Activated CD4-positive, alpha-beta T cell treated with anti-CD3 and anti-CD28 coated beads, Interleukin-2, Interleukin-4, amounts not matched to agents 100 ng/mL and 50 ng/mL, durations not matched to agents 16 hours and 8 hours (primary cell): ENCODE results near the gene HOXB5.
A peak's percentile ranks its signal among the peaks of the same experiment; 100 is the strongest.

Experiments used
- DNase-seq: peaks from one replicate; pipeline ENCODE4 v3.0.0-alpha.2; 2020; ENCODE audit warnings: low spot score

The HOXB5 gene

DNA sequence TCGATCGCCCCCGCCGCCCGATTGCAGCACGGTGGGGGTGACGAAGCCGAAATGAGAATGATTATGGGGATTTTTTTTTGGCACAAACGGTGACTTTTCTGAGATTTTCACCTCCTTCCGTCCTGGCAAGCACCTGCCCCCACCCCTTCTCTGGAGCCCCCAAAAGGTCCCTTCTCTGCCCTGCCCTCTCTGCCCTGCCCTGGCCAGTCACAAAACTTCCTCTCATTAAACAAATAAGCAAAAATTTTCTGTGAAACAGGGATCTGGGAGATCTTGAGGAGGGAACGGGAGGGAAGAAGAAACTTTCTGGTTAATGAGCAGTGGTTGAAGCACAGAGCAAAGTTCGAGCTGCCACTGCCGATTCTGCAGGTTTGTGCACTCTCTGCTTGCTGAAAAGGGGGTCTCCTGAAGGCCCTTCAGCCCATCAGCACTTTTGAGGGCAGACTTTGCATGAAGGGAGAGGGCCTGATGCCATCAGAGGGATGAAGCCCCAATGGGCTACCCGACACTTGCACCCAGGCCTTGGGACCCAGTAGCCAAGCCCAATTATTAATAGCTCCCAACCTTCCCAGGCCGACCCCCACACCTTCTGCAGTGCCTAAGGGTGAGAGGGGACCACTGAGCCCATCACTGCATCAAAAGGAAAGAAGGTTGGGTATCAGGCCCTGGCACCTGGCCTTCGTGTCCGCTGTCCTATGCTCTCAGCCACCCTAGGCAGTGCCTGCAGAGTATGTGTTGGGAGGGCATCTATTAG lies 22.6 kb upstream of the HOXB5 start:
- no peak for DNase-seq

DNA sequence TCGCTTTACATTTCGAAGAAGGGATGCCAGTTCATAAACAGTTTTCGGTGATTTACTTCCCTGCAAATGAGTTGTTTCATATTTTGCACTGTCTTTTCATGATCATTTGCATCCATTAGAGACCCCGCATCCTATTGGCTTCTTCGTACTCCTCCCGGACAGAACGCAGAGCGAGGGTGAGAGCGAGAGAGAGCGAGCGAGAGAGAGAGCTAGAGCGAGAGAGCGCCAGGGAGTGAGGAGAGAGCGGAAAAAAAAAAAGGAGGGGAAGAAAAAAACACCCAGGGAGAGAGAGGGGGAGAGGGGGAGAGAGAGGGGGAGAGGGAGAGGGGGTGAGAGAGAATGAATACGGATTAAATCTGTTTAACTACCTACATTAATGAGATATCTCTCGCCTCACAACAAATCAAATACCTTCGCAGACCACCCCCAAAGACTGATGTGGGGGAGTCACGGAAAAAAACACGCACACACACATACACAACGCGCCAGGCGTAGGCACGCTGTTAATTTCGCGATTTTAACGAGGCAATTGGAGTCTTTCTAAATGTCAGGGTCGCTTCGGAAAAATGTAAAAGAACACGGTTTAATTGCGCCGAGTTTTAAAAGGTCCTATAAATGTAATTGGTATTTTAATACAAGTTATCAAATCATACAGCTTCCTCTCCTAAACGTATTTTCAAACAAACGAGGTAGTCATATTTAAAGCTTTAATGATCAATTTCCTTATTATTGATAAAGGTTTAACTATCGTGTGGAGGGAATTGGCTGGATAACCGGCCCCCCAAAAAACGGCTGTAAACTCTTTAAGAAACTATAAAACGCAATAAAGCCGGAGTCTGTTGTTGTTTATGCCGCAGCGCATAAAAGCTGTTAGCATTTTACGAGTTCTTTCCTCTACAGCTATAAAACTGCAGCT lies 21.7 kb upstream of the HOXB5 start, which contains the start of gene HOXB8:
HOXB8 (minus strand) TSS at position 246 of the 916 bp plus-strand sequence. CDS start 588 bp downstream, outside the sequence.
- no peak for DNase-seq

DNA sequence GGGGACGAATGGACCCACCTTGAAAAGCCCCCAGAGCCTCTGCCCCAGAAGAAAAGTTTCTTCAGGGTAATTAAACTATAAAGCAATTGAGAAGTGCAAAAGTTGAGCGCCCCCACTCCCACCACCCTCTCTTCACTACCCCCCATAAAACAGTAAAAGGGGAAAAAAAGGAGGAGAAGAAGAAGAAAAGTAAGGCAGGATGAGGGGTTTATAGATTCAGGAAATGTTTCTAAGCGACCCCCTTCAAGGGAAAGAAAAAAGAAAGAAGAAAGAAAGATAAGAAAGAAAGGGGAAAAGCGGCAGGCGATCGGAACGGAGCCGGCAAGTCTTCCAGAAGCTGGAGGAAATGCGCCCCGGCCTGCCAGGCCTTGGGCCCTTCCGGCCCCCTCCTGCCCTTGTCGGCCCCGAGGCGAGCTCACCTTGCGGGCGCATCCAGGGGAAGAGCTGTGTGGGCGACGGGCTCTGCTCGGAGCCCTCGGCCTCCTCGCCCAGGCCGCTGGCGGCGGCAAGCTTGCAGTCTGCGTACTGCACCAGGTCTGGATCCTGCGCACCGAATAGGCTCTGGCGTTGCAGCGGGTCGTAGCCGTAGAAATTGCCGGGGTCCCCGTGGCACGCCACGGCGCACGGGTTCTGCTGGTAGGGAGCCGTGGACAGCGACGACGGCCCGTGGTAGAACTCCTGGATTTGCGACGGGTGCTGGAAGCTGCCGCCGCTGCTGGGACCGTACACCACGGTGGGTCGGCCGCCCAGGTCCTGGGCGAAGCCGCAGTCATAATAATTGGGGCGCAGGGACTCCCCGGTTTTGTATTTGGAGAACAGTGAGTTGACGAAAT lies 20.5 kb upstream of the HOXB5 start:
- DNase-seq, result no peak

DNA sequence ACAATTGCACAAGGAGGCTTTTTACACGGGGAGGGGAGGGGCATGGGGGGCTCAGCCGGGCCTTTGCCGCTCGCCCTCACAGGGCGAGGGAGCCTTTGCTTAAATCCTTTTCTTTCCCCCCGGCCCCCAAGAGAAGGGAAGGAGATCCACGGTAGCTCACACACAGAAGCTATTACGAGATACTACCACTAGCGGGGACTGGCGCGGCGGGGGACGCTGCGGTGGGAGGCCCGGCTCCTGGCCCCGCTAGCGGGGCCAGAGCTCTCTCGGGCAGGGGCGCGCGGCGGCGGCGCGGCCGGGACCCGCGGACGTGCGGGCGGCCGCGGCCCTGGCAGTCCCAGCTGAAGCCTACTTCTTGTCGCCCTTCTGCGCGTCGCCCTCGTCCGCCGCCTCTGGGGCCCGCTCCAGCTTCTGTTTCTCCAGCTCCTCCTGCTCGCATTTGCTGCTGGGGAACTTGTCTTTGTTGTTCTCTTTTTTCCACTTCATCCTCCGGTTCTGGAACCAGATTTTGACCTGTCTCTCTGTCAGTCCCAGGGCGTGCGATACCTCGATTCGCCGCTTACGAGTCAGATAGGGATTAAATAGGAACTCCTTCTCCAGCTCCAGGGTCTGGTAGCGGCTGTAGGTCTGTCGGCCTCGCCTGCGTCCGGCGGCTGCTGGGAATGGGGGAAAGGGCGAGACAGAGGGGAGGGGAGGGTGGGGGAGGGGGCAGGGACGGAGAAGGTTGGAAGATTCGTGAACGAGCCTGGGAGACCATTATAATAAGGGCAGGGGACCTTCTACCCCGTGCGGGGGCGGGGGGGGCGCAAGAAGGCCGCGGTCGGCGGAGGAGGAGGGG lies 19.5 kb upstream of the HOXB5 start:
- peak; percentile 33 for DNase-seq

DNA sequence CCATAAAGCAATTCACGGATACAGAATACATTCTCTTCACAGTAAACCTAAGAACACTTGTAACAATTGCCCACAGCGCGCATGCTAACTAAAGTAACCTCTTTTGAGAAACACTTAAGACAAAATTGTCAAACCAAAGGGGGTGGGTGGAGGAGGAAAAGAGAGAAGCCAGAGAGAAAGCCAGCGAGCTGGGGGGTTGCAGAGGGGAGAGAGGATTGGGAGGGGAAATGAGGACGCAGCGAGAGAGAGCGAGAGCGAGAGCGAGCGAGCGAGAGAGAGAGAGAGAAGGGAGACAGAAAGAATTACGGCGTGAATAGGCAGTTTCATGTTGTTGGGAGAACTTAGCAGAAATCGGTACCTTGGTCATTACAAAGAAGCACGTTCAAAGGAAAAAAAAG lies 18.9 kb upstream of the HOXB5 start:
- no peak for DNase-seq

DNA sequence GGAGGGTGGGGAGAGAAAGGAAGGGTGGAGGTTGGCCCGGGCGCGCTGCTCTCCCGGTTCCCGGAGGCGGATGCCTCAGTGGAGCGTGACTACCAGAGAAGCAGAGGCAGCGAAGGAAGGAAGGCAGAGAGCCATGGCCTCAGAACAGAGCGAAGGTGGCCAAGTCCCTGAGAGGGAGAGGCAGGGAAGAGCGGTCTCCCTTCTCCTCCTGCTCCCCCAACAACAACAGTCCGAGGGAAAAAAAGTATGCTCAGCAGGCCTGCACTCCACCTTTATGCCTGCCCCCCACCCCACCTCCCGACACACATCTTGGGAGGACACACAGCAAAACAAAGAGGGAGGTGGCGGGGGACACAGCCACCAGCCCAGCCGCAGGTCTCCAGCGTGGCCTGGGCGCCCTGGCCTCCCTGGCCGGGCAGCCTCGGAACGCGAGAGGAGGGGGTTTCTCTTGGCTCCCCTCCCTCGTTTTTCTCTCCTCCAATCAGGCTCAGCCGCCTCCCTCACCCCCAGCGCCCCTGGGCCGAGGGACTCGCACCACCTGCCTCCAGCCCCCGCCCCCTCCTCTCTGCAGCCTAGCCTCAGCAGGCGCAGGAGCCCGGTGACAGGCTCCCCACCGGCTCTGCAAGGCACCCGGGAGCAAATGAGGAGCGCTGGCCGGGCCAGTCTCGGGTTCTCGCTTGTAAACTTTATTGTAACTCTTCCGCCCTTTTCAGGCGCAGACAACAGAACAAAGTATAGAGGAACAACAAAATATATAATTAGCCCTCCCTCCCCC lies 18.3 kb upstream of the HOXB5 start:
- no peak for DNase-seq

DNA sequence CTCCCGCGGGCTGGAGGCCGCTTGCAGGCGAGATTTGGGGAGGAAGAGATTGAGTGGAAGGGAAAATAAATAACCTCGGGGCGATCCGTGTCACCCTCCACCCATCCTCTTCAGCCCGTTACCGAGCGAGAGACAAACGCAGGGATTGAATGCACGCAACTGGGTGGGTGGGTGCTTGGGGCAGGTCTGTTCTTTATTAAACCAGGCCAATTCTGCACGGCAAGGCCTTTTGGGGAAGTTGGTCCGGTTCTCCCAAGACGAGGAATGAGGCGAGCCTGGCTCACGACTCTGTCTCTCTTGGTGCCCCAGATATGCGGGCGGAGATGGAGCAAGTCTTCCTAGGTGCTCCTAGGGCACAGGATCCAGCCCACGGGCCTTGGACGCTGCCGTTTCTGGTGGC lies 17.6 kb upstream of the HOXB5 start:
- no peak for DNase-seq

DNA sequence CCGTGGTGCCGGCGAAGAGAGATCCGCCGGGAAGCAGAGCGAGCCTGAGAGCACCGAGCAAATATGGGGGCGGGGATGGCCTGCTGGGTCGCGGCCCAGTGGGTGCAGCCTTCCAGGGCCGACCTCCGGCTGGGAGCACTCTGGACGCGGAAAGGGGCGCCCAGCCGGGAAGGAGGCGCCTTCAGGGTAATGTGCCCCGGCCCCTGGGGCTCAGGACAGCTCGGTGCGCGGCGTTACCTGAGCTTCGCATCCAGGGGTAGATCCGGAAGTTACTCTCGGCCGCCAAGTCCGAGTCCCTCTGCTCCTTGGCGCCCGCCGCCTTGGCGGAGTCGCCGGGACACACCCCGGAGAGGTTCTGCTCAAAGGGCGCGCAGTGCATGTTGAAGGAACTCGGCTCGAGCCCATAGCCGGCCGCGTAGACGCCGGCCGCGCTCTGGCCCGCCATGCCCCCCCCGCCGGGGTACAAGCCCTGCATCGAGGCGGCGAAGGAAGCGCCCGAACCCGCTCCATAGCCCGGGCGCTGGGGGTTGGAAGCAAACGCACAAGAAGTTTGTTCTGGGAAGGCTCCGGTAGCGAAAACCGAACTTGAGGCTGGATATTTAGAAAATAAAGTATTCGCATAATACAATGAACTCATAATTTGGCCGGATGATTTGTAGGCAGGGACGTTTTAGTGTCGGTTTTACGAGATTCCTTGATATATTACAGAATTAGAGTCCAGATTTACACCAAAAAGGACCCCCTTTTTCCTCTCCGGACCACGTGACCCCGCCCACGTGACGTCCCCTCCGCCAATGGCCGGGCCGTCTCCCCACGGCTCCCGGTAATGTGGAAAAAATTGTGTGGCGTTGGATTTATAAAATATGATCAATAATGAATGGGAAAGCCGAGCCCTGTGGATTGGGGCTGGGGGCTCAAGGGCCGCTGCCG lies 17.0 kb upstream of the HOXB5 start, which contains the start of gene HOXB7:
HOXB7 (minus strand) TSS at position 736 of the 930 bp plus-strand sequence; CDS start at position 637, 99 bp downstream.
- peak; percentile 67 for DNase-seq

DNA sequence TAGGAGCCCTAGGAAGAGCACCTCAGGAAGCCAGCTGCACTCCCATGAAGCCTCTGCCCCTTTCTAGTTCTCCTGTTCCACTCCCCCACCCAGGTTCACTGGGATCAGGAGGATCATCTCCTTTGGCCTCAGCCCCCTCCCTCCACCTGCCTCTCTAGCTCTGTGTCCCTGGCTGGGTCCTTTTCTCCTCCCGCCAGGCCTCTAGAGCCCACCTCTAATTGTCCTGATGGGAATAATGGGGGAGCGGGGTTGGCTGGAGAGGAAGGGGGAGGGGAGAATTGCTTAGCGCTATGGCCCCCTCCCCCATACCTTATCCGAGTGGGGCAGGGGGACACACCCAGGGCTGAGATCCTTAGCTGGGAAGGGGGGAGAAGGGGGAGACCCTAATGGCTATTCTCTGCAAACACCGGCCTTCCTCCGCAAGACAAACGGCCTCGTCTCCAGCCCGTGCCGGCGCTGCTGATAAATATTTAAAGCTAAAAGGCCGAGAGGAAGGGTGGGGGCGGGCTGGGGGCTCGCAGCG lies 16.2 kb upstream of the HOXB5 start:
- no peak for DNase-seq

DNA sequence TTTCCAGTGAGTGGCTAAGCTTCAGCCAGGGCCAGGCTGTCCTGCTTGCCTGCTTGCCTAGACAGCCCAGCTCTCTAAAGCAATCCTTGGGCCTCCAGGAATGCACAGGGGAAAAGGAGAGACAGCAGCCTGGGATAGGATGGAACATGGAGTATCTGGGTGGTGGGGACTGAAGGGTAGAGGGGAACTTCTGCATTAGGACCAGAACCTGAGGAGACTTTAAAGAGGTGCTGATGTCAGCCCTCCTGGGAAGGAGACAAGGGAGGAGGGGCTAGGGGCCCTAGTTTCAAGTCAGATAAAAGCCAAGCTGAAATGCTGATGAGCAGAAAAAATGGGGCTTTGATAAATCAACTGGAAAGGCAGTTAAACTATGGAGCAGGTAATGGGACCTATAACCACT lies 15.5 kb upstream of the HOXB5 start:
- DNase-seq, result no peak

DNA sequence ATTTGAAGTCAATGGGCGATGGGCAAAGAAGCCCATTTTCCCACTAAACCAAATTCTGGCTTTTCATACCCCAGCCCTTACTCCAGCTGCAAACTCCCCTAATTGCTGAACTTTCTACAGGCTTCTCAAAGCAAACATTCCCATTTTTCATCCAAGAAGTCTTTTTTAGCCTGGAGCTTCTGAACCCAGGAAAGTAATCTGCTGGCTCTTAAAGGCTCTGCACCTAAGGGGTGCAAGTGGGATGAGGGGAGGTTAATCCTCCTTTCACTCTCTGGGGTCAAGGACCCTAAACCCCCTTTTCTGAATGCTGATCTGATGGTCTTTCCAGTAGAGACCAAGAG lies 14.9 kb upstream of the HOXB5 start:
- DNase-seq, result no peak

DNA sequence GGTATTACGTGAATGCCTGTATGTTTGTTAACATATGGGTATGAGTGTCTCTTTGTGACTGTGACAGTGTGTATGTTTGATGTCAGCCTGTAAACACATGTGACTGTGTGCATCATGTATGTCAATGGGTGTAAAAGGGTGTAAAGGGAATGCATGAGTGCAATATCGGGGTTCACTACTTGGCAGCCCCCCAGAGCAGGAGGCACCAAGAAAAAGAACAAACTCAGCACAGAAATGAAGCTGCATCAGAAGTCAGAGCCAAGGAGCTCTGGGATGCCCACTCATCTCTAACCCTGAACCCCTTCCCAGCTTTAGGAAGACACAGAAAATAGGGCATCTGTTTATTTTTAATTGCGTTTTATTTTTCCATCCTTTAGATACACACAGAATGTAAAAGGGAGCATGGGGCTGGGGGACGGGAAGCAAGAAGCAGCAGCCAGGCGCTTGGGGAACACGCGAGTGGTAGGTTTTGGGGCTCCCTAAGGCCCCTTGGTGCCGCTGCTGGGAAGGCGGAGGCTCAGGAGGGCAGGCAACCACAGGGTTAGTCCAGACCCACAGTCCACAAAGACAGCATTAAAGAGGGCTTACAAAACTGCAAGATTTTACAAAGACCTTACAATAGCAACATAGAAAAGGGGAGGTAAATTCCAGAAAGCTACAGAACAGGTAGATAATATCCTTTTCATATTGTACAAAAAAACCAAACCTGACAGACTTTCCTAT lies 13.5 kb upstream of the HOXB5 start:
- no peak for DNase-seq

DNA sequence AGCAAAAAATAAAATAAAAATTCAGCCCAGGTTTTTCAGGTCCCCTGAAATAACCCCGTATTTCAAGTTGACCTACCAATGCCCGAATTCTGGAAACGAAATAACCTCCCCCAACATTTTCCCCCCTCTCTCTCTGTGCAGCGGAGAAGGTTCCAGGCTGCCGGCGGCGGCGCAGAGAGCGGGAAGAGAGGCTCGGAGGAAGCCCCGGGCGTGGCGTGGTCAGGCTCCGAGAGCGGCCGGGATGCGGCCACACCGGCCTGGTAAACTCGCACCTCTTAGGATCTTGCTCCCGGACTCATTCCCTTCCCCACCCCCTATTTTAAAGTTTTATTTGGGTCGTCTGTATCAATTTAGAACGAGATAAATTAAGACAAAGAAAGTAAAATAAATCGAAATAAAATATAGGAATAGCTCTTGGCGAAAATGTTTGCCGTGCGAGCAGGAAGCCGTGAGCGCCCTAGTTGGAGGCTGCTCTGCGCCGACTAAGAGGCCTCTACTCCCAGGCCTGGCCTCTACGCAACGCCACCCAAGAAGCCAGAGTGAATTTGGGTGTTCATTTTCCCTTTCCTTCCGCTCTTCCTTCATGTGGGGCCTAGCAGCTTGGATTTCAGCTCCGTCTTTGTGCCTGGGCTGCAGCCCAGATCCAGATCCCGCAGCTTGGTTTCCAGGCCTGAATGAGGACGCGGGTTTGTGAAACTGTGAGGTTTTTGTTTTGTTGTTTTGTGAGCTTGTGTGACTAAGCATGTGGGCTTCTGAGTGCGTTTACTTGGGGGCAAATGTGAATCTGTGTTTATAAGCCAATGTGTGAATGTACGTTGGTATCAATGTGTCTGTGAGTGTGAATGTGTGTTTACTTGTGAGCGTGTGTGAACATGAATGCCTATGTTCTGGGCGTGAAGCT lies 12.7 kb upstream of the HOXB5 start:
- DNase-seq, result no peak

DNA sequence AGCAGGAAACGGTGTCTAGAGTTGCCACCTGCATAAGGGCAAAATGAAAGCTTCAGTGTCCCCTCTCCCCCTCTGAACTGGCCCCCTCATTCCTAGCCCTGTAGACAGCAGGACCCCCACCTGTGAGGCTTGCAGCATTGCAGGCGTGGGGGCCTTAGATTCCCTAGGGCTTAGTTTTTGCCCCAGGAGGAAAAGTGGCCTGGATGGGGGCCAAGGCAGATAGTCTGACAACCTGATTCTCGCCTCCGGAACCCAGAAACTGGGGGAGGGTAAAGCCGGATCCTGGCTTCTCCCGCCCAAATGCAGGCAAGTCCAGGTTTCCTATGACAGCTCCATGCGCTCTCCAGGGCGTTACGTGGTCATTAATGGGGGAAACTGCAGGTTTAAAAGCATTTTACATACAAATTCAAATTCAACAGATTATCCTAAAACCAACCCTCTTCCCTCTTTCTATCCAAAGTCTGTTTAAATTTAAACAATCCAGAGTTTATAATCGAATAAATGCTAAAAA lies 11.9 kb upstream of the HOXB5 start:
- DNase-seq, result no peak

DNA sequence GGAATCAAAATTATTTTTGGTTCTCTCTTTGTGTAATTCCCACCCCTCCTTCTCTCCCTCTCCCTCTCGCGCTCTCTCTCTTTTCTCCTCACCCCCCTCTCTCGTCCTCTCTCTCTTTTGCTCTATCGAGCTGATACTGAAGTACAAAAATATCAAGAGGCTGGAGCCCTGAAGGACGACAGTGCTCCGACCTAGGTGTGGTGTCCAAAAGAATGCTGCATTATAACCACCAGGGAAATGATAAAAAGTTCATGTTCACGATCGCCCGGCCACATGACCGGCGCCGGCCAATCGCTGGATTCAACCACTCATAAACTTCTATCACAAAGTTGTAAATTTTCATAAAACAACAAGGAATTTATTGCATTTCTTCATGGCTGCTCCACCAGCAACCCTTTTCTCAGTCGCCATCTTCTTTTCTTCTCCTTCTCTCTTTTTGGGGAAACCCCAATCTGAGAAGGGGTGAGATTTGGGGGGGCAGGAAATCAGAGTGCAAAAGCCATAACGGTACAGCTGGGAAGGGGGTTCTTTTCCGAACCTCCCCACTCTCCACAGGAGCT lies 11.3 kb upstream of the HOXB5 start, which contains the start of gene HOXB6:
HOXB6 (minus strand) TSS at position 217 of the 560 bp plus-strand sequence. CDS start 6,836 bp downstream, outside the sequence.
- DNase-seq, result no peak

DNA sequence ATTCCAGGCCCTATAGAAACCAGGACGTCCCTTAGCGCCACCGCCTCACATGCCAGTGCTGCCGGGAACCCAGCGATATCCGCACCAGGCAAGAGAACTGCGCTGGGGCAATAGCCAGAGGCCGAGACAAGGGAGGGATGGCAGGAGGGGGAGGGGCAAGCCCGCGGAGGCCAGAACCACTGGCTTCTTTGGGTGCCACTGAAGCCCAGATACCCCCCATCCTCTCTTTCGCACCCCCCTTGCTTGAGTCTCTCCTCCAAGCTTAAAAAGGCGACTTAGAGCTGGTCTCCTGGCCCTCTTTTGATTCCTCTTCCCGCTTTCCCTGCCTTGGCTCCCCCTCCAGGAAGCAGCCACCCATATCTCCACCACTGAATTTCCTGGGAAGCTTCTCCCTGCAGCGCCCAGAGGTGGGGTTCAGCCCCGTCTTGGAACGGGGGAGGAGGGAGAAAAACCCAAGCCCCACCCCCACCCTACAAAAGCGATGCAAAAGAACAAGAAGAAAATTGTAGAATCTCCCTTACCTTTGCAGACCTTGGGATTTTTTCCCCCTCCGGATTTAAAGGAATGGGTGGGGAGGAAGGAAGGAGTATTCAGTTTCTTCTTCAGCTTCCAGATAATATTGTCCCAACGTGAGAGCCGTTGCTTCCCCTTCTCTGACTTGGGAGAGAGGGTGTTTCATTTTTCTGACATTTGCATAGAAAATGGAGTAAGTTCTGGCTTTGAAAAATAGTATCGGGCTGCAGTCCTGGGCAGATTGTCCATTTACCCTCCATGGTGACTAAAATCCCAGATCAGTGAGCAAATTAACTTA lies 10.6 kb upstream of the HOXB5 start:
- no peak for DNase-seq
